GM19099 (cell line): ENCODE measurements around the gene SIRPB2.

ENCODE experiments used
- POLR2A ChIP-seq: IDR thresholded peaks from 3 replicates; pipeline ENCODE4 v1.6.1; 2011; ENCODE audit warnings: low read depth; ENCODE audit not compliant: insufficient read length; ENCODE audit errors: extremely low read depth

SIRPB2 gene

DNA sequence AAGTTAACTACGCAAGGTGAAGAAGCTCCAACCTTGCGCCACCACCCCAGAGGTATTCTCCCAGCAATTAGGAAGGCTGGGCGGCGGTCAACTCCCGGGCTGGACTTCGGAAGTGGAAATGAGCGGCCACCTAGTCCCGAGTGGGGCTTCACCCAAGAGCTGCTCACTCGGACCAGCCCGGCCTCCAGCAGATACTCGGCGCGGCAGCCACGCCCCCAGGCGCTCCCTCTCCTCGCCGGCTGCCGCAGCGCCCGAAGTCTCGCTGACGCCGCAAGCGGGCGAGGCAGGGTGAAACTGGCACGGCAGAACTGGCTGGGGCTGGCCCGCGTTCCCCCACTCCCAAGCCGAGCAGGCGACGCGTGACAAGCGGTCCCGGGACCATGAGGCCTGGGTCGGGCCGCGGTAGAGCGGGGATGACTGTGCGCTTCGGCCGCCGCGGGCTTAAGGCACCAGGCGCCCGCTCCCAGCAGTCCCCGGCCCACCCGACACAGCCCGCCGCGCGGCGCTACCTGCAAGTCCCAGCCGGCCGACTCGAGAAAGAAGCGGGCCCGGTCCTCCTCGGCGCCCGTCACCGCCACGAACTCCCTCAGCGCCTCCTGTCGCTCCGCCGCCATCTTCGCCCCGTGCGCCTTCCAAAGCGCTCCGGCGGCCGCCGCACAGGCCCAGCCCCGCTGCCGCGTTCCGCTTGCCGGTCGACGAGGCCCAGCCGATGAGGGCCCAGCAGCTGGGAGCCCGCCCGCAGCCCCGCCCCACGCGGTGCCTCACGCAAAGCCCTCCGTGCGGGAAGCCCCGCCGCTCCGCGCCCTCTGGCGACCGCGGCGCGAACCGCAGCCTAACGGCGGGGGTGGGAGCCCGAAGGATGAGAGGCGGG is 24.8 kb downstream of the SIRPB2 start, which contains the start of gene NSFL1C:
Gene NSFL1C, minus strand, starts transcription at position 639 of the 871 bp plus-strand sequence. Its CDS starts 25 bp downstream, at position 614.
- TF ChIP-seq POLR2A = peak; percentile 86

DNA sequence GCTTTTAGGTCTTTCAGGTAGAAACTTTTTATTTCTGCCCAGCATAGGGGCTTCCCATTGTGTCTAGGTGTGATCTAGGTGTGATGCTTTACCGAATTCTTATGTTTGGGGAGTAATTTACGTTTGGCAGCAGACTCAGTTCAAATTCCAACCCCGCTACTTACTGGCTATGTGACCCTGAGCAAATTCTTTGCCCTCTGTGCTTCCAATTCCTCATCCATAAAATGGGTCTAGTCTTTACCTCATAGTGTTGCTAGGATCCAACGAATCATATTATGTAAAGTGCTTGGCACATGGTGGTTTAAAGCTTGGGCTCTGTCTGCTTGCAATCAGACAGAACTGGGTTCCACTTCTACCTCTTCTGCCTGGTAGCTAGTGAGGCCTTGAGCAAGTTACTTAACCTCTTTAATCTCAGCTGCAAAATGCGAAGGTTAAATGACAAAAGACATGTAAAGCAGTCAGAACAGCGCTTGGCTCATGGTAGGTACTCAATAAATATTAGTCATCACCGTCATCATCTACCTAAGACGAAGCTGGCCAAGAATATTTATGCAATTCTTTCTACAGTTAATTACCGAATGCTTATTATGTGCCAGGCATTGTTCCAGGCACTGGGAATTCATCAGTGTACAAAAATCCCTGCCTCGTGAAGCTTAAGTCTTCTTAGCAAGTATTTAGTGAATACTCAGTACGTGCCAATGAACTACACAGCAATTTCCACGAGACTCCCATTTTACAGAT is 25.6 kb downstream of the SIRPB2 start:
- no peak for TF ChIP-seq POLR2A

- no peak for TF ChIP-seq POLR2A
Measured at GRCh38 chr20:1463971-1464570, 27.1 kb downstream of the SIRPB2 start.

DNA sequence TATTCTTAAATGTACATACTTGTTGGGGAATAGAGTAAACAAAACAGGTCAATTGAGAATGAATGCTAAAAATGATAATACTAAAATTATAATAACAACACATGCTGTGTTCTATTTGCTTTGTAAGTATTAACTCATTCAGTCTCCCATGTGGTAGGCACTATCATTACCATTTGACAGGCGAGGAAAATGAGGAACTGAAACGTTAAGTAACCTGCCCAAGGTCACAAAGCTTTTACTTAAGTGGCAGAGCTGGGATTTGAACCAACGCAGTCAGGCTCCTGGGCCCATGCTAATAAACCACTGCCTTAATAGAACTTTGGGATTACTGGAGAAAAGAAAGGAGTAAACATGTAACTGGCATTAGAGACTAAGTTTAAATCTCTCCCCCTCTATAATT is 28.4 kb downstream of the SIRPB2 start:
- no peak for TF ChIP-seq POLR2A

- TF ChIP-seq POLR2A = no peak
Measured at GRCh38 chr20:1462001-1462400, 29.2 kb downstream of the SIRPB2 start.

DNA sequence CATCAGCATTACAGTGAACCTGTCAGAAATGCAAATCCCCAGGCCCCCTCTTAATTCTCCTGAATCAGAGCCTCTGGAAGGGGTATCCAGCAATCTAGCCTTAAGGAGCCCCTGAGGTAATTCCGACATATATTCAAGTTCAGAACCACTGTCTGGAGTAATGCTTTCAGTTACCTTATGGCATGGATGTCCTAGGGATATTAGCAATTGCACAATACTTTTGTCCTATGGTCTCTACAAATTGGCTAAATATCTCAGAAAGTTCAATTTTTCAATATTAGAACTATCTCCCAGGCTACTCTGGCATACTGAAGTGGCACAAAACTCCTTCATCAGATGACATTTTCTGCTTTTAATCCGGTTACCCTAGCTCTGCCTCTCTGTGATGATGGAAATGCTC is 30.9 kb downstream of the SIRPB2 start:
- no peak for TF ChIP-seq POLR2A

- no peak for TF ChIP-seq POLR2A
Measured at GRCh38 chr20:1457992-1458391, 33.2 kb downstream of the SIRPB2 start.

GRCh38 chr20:1456300-1456699 is 34.9 kb downstream of the SIRPB2 start:
- TF ChIP-seq POLR2A = no peak

- no peak for TF ChIP-seq POLR2A
Measured at GRCh38 chr20:1450926-1451491, 40.2 kb downstream of the SIRPB2 start.

DNA sequence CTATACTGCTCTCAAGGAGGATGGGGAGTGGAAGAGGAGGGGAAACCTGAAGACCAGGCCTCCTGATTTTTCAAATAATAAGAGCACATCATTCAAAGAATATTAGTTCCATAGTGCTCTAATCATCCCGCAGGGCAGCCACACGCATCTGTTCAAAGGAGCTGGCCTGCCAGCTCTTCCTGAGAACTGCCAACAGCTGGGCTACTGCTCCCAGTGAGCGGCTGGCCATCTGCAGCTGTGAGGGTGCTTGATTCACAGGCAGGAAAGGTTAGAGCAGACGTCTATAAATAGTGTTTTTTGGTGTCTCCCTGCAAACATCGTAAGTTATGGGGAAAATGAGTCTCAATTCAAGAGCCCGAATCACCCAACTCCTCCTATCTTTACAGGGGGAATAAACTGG is 41.9 kb downstream of the SIRPB2 start:
- no peak for TF ChIP-seq POLR2A

DNA sequence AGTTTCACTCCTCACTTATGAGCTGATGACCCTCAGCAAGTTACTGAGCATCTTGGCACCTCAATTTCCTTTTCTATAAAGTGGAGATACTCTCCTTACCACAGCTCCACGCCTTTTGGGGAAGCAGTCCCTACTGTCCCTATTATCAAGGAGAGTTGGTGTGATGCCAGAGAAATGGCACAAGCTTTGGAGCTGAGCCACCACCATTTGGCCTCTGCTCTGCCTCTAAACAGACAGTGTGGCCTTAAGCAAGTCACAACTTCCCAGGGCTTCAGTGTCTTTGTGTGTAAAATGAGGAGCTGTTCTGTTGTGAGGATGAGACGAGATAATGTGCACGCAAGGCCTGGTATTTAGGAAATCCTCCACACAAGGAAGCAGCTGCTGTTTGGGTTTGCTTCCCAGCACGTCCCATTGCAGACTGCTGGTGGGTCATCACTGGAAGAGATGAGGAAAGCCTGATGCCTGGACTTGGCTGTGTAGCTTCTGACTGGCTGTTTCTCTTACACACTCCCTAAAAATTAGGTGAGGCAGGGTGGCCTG is 43.1 kb downstream of the SIRPB2 start:
- TF ChIP-seq POLR2A = no peak

- no peak for TF ChIP-seq POLR2A
Measured at GRCh38 chr20:1446536-1446935, 44.7 kb downstream of the SIRPB2 start.

DNA sequence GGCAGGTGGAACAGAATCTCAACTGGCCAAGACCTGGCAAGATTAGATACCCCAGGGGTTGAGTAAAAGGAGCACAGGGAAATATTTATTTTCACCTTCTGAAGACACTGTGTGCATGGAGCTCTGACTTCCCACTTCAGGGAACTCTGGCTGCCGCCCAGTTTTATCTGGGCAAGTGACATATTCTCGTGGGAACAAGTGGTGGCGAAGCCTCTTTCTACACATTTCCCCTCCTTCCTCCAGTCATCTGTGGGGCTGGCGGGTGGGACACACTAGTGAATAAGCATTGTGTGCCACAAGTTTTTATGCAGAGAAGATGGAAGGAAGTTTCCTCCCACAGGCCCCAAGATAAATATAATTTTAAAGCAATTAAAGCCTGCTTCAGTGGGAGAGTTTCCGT is 48.1 kb downstream of the SIRPB2 start:
- TF ChIP-seq POLR2A = no peak

GRCh38 chr20:1442304-1442703 is 48.9 kb downstream of the SIRPB2 start:
- no peak for TF ChIP-seq POLR2A

DNA sequence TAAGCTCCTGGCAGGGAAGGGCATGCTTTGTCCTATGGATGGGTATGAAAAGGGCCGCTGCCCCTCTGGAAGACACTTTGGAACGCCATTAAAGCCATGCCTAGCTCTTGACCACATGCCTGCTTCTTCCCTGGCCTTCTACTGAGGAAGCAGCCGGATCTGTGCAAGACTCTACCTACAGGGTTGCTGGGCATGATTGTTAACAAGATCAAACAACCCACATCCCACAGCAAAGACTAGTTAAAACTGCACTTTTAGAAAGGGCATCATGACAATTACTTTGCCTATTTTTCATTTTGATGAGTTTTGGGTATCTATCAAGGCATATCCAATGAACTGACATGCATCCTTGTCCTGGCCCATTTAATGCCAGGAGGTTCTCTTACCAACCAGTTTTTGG is 50.1 kb downstream of the SIRPB2 start:
- TF ChIP-seq POLR2A = no peak
